ENCODE results near the gene CAMKMT. TPM values are rescaled to one million over a fixed set of nuclear protein-coding genes. Genes with fewer than 3 reads are reported as not detected.

The CAMKMT gene
- total RNA-seq, 4 donors from 2014 or later, result 4.5 to 57.9 (median 15.4) TPM

GRCh38 chr2:44524347-44524926 is 162.7 kb downstream of the CAMKMT start:
- Histone ChIP-seq H3K9me3 (peaks cover 10% of the 10 kb centered on the region in 2 donors), H3K4me1 (no peaks in the 10 kb centered on the region), H3K4me3 (no peak overlapping the region), H3K27ac (no peak overlapping the region), H3K36me3 (no peaks in the 10 kb centered on the region), H3K27me3 (no peaks in the 10 kb centered on the region)
- TF ChIP-seq POLR2A (IDR thresholded peaks at IDR 0.05), result no peak
- TF ChIP-seq EP300 (IDR thresholded peaks at IDR 0.05; ENCODE audit: low read depth), result no peak
- no peak for TF ChIP-seq CTCF (IDR thresholded peaks at IDR 0.05)
- no peak for TF ChIP-seq POLR2AphosphoS5 (IDR thresholded peaks at IDR 0.05)
- in situ Hi-C loops (cut with MboI; ENCODE audit: low pct_ligation_motif_present in 1 of 4, low pct_unique_long_range_greater_than_20kb in 1 of 4, low sequenced_read_pairs in 3 of 4), result no loop called here
- intact Hi-C loops (cut with DNase I; ENCODE audit: low total_unique reads), result no loop called here
- DNase-seq, result no peak
- 89 to 94% methylated on average over 1 of the region's 1 CpG for WGBS, 2 donors (ENCODE audit: low coverage in 1 of 2)

GRCh38 chr2:44526352-44526751 is 164.6 kb downstream of the CAMKMT start:
- in situ Hi-C loops (cut with MboI; ENCODE audit: low pct_ligation_motif_present in 1 of 4, low pct_unique_long_range_greater_than_20kb in 1 of 4, low sequenced_read_pairs in 3 of 4), result no loop called here
- no peak overlapping the region for H3K27ac ChIP-seq

GRCh38 chr2:44528595-44528994 is 166.8 kb downstream of the CAMKMT start:
- no peaks in the 10 kb centered on the region for H3K9me3 ChIP-seq
- no peaks in the 10 kb centered on the region for H3K4me1 ChIP-seq
- in situ Hi-C loops (cut with MboI; ENCODE audit: low pct_ligation_motif_present in 1 of 4, low pct_unique_long_range_greater_than_20kb in 1 of 4, low sequenced_read_pairs in 3 of 4) (no loop called here), intact Hi-C loops (cut with DNase I; ENCODE audit: low total_unique reads) (no loop called here)
- no peak overlapping the region for H3K4me3 ChIP-seq
- 80 to 86% methylated on average over 1 of the region's 1 CpG for WGBS, 2 donors (ENCODE audit: low coverage in 1 of 2)
- H3K36me3 ChIP-seq, result no peaks in the 10 kb centered on the region
- H3K27me3 ChIP-seq, result no peaks in the 10 kb centered on the region
- no peak for TF ChIP-seq CTCF (IDR thresholded peaks at IDR 0.05)
- TF ChIP-seq POLR2A (IDR thresholded peaks at IDR 0.05), result no peak
- TF ChIP-seq EP300 (IDR thresholded peaks at IDR 0.05; ENCODE audit: low read depth), result no peak
- TF ChIP-seq POLR2AphosphoS5 (IDR thresholded peaks at IDR 0.05), result no peak
- no peak overlapping the region for H3K27ac ChIP-seq
- no peak for DNase-seq

More at GRCh38 chr2:44526352-44526751, 164.6 kb downstream of the CAMKMT start:
- no peaks in the 10 kb centered on the region for H3K4me1 ChIP-seq
- peaks cover 9 to 10% of the 10 kb centered on the region in 2 donors for H3K9me3 ChIP-seq
- no peaks in the 10 kb centered on the region for H3K27me3 ChIP-seq
- intact Hi-C loops (cut with DNase I; ENCODE audit: low total_unique reads), result no loop called here
- H3K4me3 ChIP-seq, result no peak overlapping the region
- no peak for DNase-seq
- WGBS, 2 donors (ENCODE audit: low coverage in 1 of 2), result 85 to 94% methylated on average over 2 to 4 of the region's 4 CpGs
- no peaks in the 10 kb centered on the region for H3K36me3 ChIP-seq
- no peak for TF ChIP-seq POLR2AphosphoS5 (IDR thresholded peaks at IDR 0.05)
- TF ChIP-seq CTCF (IDR thresholded peaks at IDR 0.05), result no peak
- no peak for TF ChIP-seq POLR2A (IDR thresholded peaks at IDR 0.05)
- TF ChIP-seq EP300 (IDR thresholded peaks at IDR 0.05; ENCODE audit: low read depth), result no peak

GRCh38 chr2:44529448-44529847 is 167.7 kb downstream of the CAMKMT start:
- in situ Hi-C loops (cut with MboI; ENCODE audit: low pct_ligation_motif_present in 1 of 4, low pct_unique_long_range_greater_than_20kb in 1 of 4, low sequenced_read_pairs in 3 of 4), result no loop called here
- no peaks in the 10 kb centered on the region for H3K27me3 ChIP-seq

More at GRCh38 chr2:44529448-44529847, 167.7 kb downstream of the CAMKMT start:
- DNase-seq, result no peak
- Histone ChIP-seq H3K9me3 (no peaks in the 10 kb centered on the region), H3K4me1 (no peaks in the 10 kb centered on the region), H3K36me3 (no peaks in the 10 kb centered on the region), H3K27ac (no peak overlapping the region), H3K4me3 (no peak overlapping the region)
- intact Hi-C loops (cut with DNase I; ENCODE audit: low total_unique reads), result no loop called here
- TF ChIP-seq POLR2A (IDR thresholded peaks at IDR 0.05) (no peak), POLR2AphosphoS5 (IDR thresholded peaks at IDR 0.05) (no peak), EP300 (IDR thresholded peaks at IDR 0.05; ENCODE audit: low read depth) (no peak), CTCF (IDR thresholded peaks at IDR 0.05) (no peak)

All from transverse colon (tissue), 4 donors.